ENCODE measurements around the gene HARS1.
"Not testable (repeated sequence)": the region's sequence is repeated elsewhere in the genome, so short reads cannot be mapped to it uniquely, and the experiment has no call there.

The HARS1 gene

GRCh38 chr5:140673187-140673976 is 17.8 kb downstream of the HARS1 start, which contains the start of gene DND1:
DND1 (minus strand) TSS chr5:140673576; CDS start chr5:140673542, 34 bp downstream.
- TF ChIP-seq CTCF (IDR thresholded peaks at IDR 0.05; ENCODE audit: low read depth, low read length), result no peak
- DNase-seq (ENCODE audit: extremely low read depth, low read depth), result no peak

GRCh38 chr5:140672455-140673186 is 18.5 kb downstream of the HARS1 start:
- DNase-seq (ENCODE audit: extremely low read depth, low read depth), result no peak
- TF ChIP-seq CTCF (IDR thresholded peaks at IDR 0.05; ENCODE audit: low read depth, low read length), result no peak

- no peak for TF ChIP-seq CTCF (IDR thresholded peaks at IDR 0.05; ENCODE audit: low read depth, low read length)
- DNase-seq (ENCODE audit: extremely low read depth, low read depth), result no peak
These were observed 19.6 kb downstream of the HARS1 start for GRCh38 chr5:140671472-140672125.

DNA sequence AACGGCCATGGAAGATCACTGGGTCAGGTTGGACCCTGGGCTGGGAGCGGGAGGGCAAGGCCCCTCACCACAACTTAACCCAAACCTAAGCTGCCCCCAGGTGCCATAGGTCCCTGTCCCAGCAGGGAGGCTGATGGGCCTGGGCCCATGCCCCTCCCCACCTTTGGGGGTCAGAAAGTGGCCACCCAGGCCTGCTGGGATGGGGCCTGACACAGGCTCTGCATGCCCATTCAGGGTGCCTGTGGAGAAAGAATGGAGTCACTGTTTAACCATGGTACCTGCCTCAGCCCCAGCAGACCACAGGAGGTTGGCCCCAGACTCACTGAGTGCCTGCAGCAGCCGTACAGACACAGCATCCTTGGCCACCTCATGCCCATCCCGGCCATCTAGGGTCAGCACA is 20.1 kb downstream of the HARS1 start:
- not testable (repeated sequence) for DNase-seq (ENCODE audit: extremely low read depth, low read depth)

- no peak for TF ChIP-seq CTCF (IDR thresholded peaks at IDR 0.05; ENCODE audit: low read depth, low read length)
- peak; percentile 62 for DNase-seq (ENCODE audit: extremely low read depth, low read depth)
These were observed 26.6 kb downstream of the HARS1 start, which contains the start of gene WDR55 for GRCh38 chr5:140664359-140665119. WDR55 (plus strand) TSS chr5:140664904; CDS start chr5:140664913, 9 bp downstream.

DNA sequence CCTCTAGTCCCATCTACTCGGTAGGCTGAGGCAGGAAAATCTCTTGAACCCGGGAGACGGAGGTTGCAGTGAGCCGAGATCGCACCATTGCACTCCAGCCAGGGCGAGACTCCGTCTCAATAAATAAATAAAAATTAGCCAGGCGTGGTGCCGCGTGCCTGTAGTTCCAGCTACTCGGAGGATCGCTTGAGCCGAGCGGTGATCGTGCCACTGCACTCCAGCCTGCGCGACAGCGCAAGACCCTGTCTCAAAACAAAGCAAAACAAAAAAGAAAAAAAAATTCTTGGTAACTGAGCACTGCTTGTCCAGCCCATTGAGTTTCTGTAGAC is 27.2 kb downstream of the HARS1 start:
- TF ChIP-seq CTCF (IDR thresholded peaks at IDR 0.05; ENCODE audit: low read depth, low read length), result no peak
- no peak for DNase-seq (ENCODE audit: extremely low read depth, low read depth)

GRCh38 chr5:140660371-140660770 is 30.8 kb downstream of the HARS1 start:
- not testable (repeated sequence) for DNase-seq (ENCODE audit: extremely low read depth, low read depth)

Measured in AG09319 (cell line).